SU-DHL-6 (cell line): Measurements from ENCODE around the gene TMEM37.

ENCODE experiments used
- H2AFZ ChIP-seq: fragments of 200-600 bp; sonication (generic); 2 replicates; pipeline ENCODE4 v1.6.1; 2014; ENCODE audit warnings: low read depth, mild to moderate bottlenecking, moderate library complexity, mixed read lengths, antibody characterized with exemption, low read length; ENCODE audit not compliant: severe bottlenecking
- H3F3A ChIP-seq: fragments of 200-600 bp; shearing (Covaris generic); 2 replicates; pipeline ENCODE4 v1.6.0; 2016; ENCODE audit warnings: antibody characterized with exemption, mild to moderate bottlenecking; ENCODE audit not compliant: insufficient read depth
- H3K27ac ChIP-seq: fragments of 200-600 bp; sonication (generic); 2 replicates; pipeline ENCODE4 v1.5.1; 2016; ENCODE audit warnings: low read depth, mild to moderate bottlenecking, low read length, moderate library complexity, mixed read lengths
- H3K27me3 ChIP-seq: fragments of 200-600 bp; sonication (generic), shearing (Covaris generic); 2 replicates; pipeline ENCODE4 v1.6.0; 2014; ENCODE audit warnings: mild to moderate bottlenecking, low read length
- H3K36me3 ChIP-seq: fragments of 200-600 bp; sonication (generic); 2 replicates; pipeline ENCODE4 v1.6.1; 2014; ENCODE audit warnings: mild to moderate bottlenecking, low read length, mixed read lengths
- H3K4me2 ChIP-seq: fragments of 300-600, 200-600 bp; shearing (Covaris generic), sonication (generic); 2 replicates; pipeline ENCODE4 v1.6.0; 2014; ENCODE audit warnings: low read length, low read depth, mild to moderate bottlenecking; ENCODE audit not compliant: poor library complexity, severe bottlenecking
- H3K4me3 ChIP-seq: fragments of 200-600 bp; sonication (generic); 2 replicates; pipeline ENCODE4 v1.5.1; 2014; ENCODE audit warnings: antibody characterized with exemption, low read length, mild to moderate bottlenecking, mixed read lengths; ENCODE audit not compliant: insufficient read depth, poor library complexity, severe bottlenecking
- H3K79me2 ChIP-seq: fragments of 200-600 bp; sonication (generic); 2 replicates; pipeline ENCODE4 v1.6.1; 2014; ENCODE audit warnings: mild to moderate bottlenecking, low read length, moderate library complexity; ENCODE audit not compliant: insufficient read depth
- H3K9ac ChIP-seq: fragments of 200-600 bp; sonication (generic); 2 replicates; pipeline ENCODE4 v1.7.0; 2014; ENCODE audit warnings: mild to moderate bottlenecking, low read length
- H3K9me2 ChIP-seq: fragments of 200-600 bp; sonication (generic); replicated peaks from 2 replicates; pipeline ENCODE4 v1.6.1; 2014; ENCODE audit warnings: low read length; ENCODE audit not compliant: insufficient read depth
- H3K9me3 ChIP-seq: fragments of 200-600 bp; sonication (generic); 2 replicates; pipeline ENCODE4 v1.6.1; 2014; ENCODE audit warnings: low read length, mixed read lengths; ENCODE audit not compliant: insufficient read depth
- H4K20me1 ChIP-seq: fragments of 200-600 bp; sonication (generic); 2 replicates; pipeline ENCODE4 v1.6.1; 2014; ENCODE audit warnings: low read depth, mild to moderate bottlenecking, antibody characterized with exemption, low read length, moderate library complexity, mixed read lengths
- EZH2phosphoT487 ChIP-seq: fragments of 200-600 bp; sonication (generic), shearing (Covaris generic); conservative IDR thresholded peaks from 2 replicates; pipeline ENCODE4 v1.6.1; 2018; ENCODE audit warnings: mild to moderate bottlenecking, antibody characterized with exemption, low read length, moderate library complexity, mixed read lengths
- TF ChIP-seq, protein P1 (sequence below): fragments of 200-600 bp; sonication (generic); IDR thresholded peaks from one replicate; pipeline ENCODE4 v1.5.1; 2017; ENCODE audit warnings: antibody characterized with exemption, mild to moderate bottlenecking, low read length, moderate library complexity; ENCODE audit not compliant: insufficient read depth, poor library complexity, severe bottlenecking

TMEM37 gene

DNA sequence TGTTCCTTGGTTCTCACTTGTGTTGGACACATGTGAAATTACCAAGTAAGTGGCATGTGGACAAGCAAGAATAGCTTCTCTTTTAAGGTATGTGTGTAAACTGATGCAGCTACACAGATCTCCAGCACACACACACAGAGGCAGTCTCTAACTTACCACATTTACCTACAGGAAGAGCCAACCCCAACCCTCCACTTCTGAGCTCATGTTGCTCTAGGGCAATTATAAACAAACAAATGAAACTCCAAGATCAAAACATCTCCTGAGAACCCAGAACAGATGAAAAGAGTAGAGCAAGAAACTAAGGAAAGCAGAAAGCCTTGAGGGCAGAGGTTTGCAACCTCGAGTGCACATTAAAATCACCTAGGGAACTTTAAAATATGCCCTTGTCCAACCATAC, 16.0 kb upstream of the TMEM37 start:
- Histone ChIP-seq H3K36me3 (no peaks in the 10 kb centered on the region), H3K79me2 (no peaks in the 10 kb centered on the region), H3F3A (no peaks in the 10 kb centered on the region), H3K27ac (no peak overlapping the region), H3K9ac (no peak overlapping the region), H3K9me2 (no peaks in the 10 kb centered on the region), H3K4me2 (no peak overlapping the region), H3K27me3 (no peaks in the 10 kb centered on the region), H4K20me1 (no peaks in the 10 kb centered on the region), H3K9me3 (peaks cover 2% of the 10 kb centered on the region; the same call in 1 of the 2 replicates), H2AFZ (no peak overlapping the region), H3K4me3 (no peak overlapping the region)
- TF ChIP-seq, protein P1, sequence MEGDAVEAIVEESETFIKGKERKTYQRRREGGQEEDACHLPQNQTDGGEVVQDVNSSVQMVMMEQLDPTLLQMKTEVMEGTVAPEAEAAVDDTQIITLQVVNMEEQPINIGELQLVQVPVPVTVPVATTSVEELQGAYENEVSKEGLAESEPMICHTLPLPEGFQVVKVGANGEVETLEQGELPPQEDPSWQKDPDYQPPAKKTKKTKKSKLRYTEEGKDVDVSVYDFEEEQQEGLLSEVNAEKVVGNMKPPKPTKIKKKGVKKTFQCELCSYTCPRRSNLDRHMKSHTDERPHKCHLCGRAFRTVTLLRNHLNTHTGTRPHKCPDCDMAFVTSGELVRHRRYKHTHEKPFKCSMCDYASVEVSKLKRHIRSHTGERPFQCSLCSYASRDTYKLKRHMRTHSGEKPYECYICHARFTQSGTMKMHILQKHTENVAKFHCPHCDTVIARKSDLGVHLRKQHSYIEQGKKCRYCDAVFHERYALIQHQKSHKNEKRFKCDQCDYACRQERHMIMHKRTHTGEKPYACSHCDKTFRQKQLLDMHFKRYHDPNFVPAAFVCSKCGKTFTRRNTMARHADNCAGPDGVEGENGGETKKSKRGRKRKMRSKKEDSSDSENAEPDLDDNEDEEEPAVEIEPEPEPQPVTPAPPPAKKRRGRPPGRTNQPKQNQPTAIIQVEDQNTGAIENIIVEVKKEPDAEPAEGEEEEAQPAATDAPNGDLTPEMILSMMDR = no peak
- TF ChIP-seq EZH2phosphoT487 = no peak

DNA sequence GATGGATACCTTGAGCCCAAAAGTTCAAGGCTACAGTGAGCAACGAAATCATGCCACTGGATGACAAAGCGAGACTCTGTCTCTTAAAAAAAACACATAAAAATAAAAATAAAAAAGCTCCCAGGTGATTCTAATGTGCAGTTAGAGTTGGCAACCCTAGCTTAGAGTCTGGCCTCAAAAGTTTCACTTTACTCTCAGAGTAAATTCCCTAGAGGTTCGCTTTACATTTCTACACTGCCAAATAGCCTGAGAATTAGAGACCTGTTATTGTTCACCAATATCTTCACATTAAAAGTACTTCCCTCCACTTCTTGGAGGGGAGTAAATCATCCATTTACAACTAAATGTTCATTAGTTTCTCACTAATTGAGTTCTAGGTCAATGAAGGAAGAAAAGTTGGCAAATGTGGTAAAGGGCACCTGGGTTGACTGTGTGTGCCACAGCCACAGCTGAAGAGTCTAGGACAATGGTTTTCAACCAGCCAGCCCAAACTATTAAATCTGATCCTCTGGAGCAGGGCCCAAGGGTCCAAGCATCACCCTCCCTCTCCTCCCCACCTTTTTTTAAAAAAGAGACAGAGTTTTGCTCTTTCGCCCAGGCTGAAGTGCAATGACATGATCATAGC, 15.2 kb upstream of the TMEM37 start:
- no peak overlapping the region for H3K4me3 ChIP-seq
- H3K36me3 ChIP-seq = no peaks in the 10 kb centered on the region
- no peak overlapping the region for H3K4me2 ChIP-seq
- H3K9ac ChIP-seq = no peak overlapping the region
- no peaks in the 10 kb centered on the region for H3K79me2 ChIP-seq
- H3K27ac ChIP-seq = no peak overlapping the region
- H3K9me3 ChIP-seq = peaks cover 9% of the 10 kb centered on the region; the same call in 1 of the 2 replicates
- no peaks in the 10 kb centered on the region for H3F3A ChIP-seq
- no peaks in the 10 kb centered on the region for H3K27me3 ChIP-seq
- H2AFZ ChIP-seq = no peak overlapping the region
- no peaks in the 10 kb centered on the region for H3K9me2 ChIP-seq
- TF ChIP-seq, protein P1 = no peak
- no peak for TF ChIP-seq EZH2phosphoT487
- H4K20me1 ChIP-seq = no peaks in the 10 kb centered on the region

DNA sequence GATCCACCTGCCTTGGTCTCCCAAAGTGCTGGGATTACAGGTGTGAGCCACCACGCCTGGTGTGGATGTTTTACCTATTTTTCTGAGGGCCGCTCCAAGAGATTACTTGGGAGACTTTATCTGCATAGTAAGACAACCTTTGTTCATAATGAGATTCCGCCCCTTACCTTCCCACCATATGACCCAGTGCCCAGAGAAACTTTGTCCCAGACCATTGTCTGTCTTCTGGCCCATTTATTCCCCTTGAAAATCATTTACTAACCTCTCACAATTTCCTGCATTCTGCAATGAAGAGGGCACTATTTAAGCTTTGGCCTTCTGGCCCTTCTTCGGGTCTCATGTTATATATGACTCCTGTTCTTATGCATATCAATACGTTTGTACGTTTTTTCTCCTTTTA, 13.7 kb upstream of the TMEM37 start:
- H3K79me2 ChIP-seq = no peaks in the 10 kb centered on the region
- peaks cover 12% of the 10 kb centered on the region; the same call in 1 of the 2 replicates for H3K9me3 ChIP-seq
- no peaks in the 10 kb centered on the region for H3K27me3 ChIP-seq
- TF ChIP-seq, protein P1 = no peak
- TF ChIP-seq EZH2phosphoT487 = no peak
- H3K36me3 ChIP-seq = no peaks in the 10 kb centered on the region
- no peak overlapping the region for H3K9ac ChIP-seq
- no peak overlapping the region for H2AFZ ChIP-seq
- no peaks in the 10 kb centered on the region for H3F3A ChIP-seq
- H3K4me3 ChIP-seq = no peak overlapping the region
- no peaks in the 10 kb centered on the region for H3K9me2 ChIP-seq
- H3K27ac ChIP-seq = no peak overlapping the region
- H3K4me2 ChIP-seq = no peak overlapping the region
- no peaks in the 10 kb centered on the region for H4K20me1 ChIP-seq
